HG02938 (cell line): ENCODE measurements around the gene CFI.

ENCODE experiments used
- ATAC-seq: cut with Tn5 transposase; IDR thresholded peaks from one replicate; pipeline ENCODE4 v1.9.1; 2021; ENCODE audit warnings: mild to moderate bottlenecking, moderate library complexity; ENCODE audit not compliant: unreplicated experiment

The CFI gene

GRCh38 chr4:109735566-109736365 is 66.0 kb downstream of the CFI start:
- no peak for ATAC-seq

DNA sequence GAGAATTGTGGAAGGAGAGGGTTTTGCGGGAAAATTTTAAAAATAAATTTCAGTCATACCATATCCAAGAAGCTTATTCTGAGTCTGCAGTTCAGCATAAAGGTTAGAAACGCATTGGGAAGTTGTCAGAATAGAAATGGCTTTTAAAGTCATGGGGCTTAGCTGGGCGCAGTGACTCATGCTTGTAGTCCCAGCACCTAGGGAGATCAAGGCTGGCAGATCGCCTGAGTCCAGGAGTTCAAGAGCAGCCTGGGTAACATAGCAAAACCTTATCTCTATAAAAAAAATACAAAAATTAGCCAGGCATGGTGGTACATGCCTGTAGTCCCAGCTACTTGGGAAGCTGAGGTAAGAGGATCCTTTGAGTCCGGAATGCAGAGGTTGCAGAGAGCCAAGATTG is 68.1 kb downstream of the CFI start:
- no peak for ATAC-seq

DNA sequence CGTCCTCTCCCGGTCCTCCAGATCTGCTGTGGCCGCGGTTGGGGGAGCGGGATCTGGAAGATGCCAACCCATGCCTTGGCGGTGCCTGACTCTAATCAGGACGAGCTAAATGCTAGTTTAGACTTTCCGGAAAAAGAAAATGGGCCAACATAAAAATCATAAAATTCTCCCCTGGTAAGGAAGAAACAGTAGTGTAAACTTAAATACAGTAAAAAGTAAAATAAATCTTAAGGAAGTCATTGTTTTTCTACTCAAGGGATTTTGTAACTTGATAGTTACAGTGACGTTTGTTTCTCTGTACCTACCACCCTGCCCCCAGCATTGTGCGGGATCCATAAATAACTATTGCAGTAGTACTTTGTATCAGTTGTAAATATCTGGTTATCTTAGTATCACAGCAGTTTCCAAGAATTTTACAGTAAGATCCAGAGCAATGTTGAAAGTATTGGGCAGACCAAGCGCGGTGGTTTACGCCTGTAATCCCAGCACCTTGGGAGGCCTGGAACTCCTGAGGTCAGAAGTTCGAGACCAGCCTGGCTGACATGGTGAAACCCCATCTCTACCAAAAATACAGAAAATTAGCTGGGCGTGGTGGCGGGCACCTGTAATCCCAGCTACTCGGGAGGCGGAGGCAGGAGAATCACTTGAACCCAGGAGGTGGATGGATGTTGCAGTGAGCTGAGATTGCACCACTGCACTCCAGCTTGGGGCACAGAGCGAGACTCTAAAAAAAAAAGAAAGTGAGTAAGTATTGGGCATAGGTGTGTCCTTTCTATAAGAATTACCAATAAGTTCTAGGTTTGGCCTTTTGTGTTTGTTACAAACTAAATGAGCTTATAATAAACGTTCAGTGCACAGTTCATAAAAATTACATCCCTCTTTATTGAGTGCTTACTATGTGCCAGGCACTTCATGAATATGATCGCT is 70.9 kb downstream of the CFI start:
- ATAC-seq: no peak

GRCh38 chr4:109729718-109730618 is 71.8 kb downstream of the CFI start, which contains the start of gene PLA2G12A:
Gene PLA2G12A (minus strand): TSS chr4:109730070. CDS start chr4:109729809, 261 bp downstream.
- peak; percentile 68 for ATAC-seq

- no peak for ATAC-seq
Measured at GRCh38 chr4:109729117-109729717, 72.6 kb downstream of the CFI start.

DNA sequence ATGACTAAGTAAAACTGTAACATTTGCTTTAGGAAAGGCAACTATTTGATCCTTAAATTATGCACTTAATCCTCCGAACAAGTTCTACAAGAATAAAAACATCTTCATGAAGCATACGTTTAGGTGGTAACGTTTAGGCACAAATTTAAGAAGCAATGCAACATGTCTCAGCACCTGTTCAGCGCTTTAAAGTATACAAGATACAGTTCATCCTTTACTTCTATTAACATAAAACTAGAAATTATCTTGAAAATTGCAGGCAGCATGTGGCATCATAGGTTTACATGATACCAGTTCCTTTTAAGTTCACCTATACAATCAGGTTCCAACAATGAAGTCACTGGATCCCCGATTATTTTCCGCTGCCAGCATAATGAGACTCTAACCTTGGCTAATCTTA is 73.4 kb downstream of the CFI start:
- no peak for ATAC-seq

DNA sequence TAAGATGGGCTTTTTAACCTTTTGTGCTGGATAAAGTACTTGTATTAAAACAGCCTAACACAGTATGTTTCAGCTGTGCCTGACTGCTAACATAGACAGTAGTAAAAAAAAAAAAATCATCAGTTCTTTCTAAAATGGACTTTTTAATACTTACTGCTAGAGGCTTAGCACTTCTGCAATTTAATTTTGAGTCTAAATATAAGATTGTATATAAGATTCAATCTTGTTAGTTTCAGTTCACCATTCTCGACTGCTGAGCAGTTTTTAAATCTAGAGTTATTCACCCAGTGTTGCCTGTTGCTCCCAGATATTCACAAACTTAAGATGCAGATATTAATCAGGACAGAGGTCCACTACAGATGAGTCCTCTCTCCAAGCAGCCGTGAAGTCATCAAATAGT is 78.7 kb downstream of the CFI start:
- no peak for ATAC-seq

DNA sequence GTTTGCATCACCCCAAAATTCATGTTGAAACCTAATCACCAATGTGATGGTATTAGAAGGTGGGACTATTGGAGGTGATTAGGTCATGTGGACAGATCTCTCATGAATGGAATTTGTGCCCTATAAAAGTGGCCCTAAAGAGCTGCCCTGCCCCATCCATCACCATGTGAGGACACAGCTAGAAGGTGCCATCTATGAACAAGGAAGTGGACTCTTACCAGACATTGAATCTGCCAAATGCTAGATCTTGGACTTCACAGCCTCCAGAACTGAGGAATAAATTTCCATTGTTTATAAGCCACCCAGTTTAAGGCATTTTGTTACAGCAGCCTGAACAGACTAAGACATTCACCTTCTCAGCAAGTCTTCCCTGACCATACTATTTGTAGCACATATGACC is 79.4 kb downstream of the CFI start:
- ATAC-seq: no peak

- ATAC-seq: no peak
Measured at GRCh38 chr4:109721033-109721432, 80.8 kb downstream of the CFI start.

DNA sequence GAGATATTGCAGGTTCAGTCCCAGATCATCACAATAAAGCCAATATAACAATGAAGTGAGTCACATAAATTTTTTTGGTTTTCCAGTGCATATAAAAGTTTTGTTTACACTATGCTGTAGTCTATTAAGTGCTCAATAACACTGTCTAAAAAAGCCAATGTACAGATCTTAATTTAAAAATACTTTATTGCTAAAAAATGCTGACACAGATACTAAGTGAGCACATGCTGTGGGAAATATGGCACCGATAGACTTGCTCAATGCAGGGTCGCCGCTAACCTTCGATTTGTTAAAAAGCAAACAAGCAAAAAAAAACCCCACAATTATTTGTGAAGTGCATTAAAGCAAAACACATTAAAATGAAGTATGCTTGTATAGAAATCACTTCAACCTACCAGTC is 82.2 kb downstream of the CFI start:
- no peak for ATAC-seq

DNA sequence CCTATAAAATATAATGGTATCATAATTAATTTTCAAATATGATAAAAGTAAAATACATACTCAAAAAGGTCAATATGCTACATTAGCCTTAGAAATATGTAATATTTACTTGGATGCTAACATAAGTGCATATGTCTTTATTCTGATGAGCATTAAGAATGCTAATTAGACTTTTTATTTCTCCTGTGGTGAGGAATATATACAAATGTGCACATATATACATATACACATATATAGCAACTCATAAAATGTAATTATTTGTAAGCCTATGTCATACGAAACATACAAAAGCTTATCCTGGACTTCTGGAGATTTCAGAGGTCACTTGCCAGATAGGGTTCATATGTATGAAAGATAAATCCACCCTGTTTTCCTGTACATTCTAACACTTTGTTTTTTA is 83.0 kb downstream of the CFI start:
- no peak for ATAC-seq

GRCh38 chr4:109713500-109713899 is 88.3 kb downstream of the CFI start:
- ATAC-seq: no peak

DNA sequence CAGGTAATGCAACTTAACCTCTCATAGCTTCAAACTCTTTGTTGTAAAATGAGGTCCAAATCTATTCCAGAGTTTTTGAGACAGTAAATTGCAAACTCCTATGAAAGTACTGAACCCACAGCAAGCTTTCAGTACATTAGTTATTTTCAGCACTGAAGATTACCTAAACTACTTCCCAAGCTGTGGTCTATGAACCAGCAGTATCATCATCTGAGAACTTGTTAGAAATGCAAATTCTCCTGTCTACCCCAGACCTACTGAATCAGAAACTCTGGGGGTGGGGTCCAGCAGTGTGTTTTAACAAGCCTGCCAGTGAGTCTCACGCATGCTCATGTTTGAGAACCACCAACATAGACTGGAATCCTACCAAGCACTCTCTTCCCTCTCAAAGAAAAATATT is 92.8 kb downstream of the CFI start:
- peak; percentile 97 for ATAC-seq

- no peak for ATAC-seq
Measured at GRCh38 chr4:109708435-109708834, 93.4 kb downstream of the CFI start.

DNA sequence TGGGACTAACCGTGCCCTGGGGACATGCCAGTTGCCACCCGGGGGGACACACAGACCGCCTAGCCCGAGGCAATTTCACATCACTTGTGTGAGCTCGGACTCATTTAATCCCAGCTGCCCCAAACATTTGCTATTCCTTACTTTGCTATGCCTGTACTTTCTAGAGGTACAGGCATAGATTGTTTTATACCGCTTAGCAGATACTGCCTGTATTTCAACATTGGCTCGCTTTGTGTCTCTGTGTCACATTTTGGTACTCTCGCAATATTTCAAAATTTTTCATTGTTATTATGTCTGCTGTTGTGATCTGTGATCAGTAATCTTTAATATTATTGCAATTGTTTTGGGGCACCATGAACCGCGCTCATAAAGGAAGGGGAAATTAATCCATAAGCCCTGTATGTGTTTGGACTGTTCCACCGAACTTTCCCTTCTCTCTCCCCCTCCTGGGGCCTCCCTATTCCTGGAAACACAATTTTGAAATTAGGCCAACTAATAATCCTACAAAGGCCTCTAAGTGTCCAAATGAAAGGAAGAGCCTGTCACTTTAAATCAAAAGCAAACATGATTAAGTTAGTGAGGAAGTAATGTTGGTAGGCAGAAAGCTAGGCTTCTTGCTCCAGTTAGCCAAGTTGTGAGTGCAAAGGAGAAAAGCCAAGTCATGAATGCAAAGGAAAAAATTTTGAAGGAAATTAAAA is 98.0 kb downstream of the CFI start:
- ATAC-seq: no peak

DNA sequence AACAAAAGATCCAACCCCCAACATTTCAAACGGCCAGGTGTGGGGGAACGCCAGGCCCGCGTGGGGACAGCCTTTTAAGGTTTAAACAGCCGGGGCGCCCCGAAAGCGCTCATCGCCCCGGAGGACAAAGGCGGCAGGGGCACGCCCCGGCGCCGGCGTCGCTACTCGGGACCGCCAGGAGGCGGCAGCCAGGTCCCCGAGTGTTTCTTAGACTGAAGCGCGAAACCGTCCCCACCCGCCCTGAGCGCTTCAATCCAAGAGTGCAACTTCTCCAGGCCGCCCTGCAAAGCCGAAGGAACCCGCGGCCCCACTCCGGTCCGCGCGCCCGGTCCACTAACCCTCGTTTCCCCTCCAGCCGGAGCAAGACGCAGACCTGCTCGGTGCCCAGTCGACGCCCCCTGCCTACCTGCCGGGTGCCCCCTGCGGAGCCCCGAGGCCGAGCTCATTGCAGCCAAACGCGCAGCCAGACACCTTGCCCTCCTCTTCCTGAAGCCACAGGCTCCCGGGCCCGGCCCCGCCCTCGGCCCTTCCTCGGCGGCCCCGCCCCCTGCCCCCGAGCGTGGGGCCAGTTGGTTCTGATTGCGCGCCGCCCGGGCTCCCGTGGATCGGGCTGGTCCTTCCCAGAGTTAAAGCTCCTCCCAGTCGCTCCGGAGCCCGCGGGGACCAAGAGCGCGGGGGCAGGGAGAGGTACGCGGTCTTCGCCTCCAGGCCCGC is 98.7 kb downstream of the CFI start, which contains the start of gene CASP6:
CASP6 (minus strand) TSS at position 496 of the 714 bp plus-strand sequence; CDS start at position 446, 50 bp downstream.
- ATAC-seq: peak; percentile 74

- peak; percentile 3 for ATAC-seq
Measured at GRCh38 chr4:109701566-109702410, 100.0 kb downstream of the CFI start.

DNA sequence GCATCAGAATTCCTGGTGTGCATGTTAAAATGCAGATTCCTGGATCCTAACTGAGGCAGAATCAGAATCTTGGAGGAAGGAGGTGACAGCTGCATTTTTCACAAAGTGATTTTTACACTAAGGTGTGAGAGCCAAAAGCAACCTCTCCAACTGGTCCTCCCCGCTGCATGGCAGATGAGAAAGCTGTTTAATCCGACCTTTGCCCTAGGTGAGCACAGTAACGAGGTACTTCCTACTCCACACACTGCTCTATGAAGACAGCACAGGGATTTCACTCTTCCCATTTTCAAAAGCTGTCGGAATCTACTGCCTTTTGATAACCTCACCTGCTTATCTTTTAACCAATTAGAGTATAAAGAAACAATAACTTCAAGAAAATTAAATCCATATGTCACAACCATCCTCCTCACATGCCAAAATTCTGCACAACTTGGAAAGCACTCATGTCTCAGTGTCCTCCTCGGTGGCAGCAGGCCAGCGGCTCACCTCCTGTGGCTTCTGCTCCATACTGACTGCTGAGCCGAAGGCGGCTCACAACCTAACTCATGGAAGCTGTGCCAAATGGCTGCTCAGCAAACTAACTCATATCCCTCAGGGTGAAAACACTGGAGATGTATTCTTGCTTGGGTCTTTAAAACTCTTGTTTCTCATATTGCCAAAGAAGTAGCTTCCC is 102.1 kb downstream of the CFI start:
- ATAC-seq: no peak
